GM08714 (cell line): ENCODE data around the gene CTNNBL1.
"Not testable (repeated sequence)": the region's sequence is repeated elsewhere in the genome, so short reads cannot be mapped to it uniquely, and the experiment has no call there.

Experiments
- H3K4me3 ChIP-seq: fragments of 200-500 bp; sonication (Bioruptor generic); 2 replicates; pipeline ENCODE4 v1.5.1; 2014; ENCODE audit warnings: mild to moderate bottlenecking, low read length, inconsistent platforms
- ZNF274 ChIP-seq: IDR thresholded peaks from 2 replicates; pipeline ENCODE4 v1.6.1; 2012; ENCODE audit warnings: mild to moderate bottlenecking, low read depth, low read length

Gene CTNNBL1

DNA sequence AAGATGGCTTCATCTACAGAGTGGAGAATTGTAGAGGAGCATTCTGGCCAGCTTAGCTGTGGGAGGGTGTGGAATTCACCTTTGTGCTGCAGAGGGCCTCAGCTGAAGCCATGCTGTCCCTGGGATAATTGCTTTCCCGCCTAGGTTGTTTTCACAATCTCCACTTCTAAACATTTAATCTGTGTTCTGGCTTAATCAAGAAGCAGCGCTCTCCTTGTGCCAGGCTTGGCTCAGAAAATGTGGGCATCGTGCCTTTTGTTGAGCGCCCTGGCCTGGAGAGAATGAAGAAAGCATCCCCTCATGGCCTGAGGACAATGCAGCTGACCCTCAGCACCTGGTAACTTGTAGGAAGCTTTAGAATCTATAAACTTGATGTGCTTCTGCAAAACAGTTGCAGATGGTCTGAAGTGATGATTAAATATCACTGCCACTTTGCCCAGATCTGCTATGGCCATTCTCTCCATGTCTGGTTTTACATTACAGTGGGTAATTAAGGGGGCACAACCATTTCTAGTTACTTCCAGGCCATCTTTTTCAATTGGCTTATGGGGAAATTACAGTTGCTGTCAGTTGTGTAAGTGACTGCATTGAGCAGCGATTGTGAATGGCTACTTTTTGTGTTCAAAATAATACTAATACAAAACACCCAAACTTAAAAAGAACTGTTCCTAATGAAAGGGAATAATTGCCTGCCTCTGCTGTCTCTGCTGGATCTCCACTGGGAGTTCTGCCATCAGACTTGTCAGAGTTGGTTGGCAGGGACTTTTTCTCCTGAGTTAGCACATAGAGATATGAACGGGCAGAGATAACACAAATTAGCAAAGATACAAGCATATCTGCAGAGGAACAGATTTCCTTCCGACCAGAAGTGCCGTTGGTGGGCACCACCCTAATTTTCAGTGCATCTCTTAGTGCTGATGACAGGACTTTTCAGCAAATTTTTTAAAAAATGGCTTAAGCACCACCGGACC lies 18.4 kb downstream of the CTNNBL1 start:
- no peak for TF ChIP-seq ZNF274

GRCh38 chr20:37713396-37713795 lies 19.6 kb downstream of the CTNNBL1 start:
- H3K4me3 ChIP-seq, result no peak overlapping the region

More for the DNA sequence above, 18.4 kb downstream of the CTNNBL1 start:
- no peak overlapping the region for H3K4me3 ChIP-seq

GRCh38 chr20:37714978-37715672 lies 21.3 kb downstream of the CTNNBL1 start:
- H3K4me3 ChIP-seq, result no peak overlapping the region
- no peak for TF ChIP-seq ZNF274

More at GRCh38 chr20:37713396-37713795, 19.6 kb downstream of the CTNNBL1 start:
- no peak for TF ChIP-seq ZNF274

GRCh38 chr20:37721751-37722150 lies 27.9 kb downstream of the CTNNBL1 start:
- no peak for TF ChIP-seq ZNF274
- H3K4me3 ChIP-seq, result no peak overlapping the region

- not testable (repeated sequence) for H3K4me3 ChIP-seq
These were observed 28.5 kb downstream of the CTNNBL1 start for GRCh38 chr20:37722312-37722711.

DNA sequence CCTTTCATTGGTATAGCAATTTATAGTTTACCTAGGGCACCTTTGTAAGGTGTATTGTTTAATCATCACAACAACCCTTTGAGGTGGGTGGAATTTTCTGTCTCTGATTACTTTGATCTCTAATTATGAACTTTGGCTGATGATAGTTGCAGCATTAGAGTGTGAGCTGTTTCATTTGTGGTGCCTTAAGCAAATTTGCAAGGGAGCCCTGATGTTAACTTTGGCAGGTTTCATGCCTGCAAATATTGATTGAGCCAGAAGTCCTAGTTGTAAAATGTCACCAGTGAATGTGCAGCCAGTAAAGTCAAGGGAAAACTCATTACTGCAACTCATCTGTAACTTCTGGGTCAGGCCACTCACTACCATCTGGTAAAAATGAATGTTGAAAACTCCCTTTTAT lies 29.8 kb downstream of the CTNNBL1 start:
- no peak for TF ChIP-seq ZNF274
- no peak overlapping the region for H3K4me3 ChIP-seq

DNA sequence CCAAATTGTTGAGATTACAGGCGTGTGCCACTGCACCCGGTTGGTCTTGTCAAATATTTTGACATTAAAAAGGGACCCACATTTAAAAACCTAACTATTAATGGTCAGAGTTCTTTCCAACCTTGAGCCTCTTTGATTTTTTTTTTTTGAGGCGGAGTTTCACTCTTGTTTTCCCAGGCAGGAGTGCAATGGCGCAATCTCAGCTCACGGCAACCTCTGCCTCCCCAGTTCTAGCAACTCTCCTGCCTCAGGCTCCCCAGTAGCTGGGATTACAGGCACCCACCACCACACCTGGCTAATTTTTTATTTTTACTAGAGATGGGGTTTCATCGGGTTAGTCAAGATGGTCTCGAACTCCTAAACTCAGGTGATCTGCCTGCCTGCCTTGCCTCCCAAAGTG lies 31.3 kb downstream of the CTNNBL1 start:
- no peak for TF ChIP-seq ZNF274
- H3K4me3 ChIP-seq, result no peak overlapping the region

DNA sequence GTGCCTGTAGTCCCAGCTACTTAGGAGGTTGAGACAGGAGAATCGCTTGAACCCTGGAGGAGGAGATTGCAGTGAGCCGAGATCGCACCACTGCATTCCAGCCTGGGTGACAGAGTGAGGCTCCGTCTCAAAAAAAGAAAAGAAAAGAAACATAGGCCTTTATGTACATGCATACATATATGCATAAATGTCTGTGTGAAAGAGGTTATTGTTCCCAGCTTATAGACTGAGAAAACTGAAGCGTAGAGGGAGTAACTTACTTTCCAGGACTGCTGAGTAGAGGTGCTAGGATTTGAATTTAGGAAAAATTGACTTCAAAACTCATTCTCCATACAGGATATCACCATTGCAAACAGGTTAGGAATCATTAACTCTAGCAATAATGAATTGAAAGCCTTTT lies 32.0 kb downstream of the CTNNBL1 start:
- no peak overlapping the region for H3K4me3 ChIP-seq
- TF ChIP-seq ZNF274, result no peak

GRCh38 chr20:37726321-37726720 lies 32.5 kb downstream of the CTNNBL1 start:
- no peak for TF ChIP-seq ZNF274

DNA sequence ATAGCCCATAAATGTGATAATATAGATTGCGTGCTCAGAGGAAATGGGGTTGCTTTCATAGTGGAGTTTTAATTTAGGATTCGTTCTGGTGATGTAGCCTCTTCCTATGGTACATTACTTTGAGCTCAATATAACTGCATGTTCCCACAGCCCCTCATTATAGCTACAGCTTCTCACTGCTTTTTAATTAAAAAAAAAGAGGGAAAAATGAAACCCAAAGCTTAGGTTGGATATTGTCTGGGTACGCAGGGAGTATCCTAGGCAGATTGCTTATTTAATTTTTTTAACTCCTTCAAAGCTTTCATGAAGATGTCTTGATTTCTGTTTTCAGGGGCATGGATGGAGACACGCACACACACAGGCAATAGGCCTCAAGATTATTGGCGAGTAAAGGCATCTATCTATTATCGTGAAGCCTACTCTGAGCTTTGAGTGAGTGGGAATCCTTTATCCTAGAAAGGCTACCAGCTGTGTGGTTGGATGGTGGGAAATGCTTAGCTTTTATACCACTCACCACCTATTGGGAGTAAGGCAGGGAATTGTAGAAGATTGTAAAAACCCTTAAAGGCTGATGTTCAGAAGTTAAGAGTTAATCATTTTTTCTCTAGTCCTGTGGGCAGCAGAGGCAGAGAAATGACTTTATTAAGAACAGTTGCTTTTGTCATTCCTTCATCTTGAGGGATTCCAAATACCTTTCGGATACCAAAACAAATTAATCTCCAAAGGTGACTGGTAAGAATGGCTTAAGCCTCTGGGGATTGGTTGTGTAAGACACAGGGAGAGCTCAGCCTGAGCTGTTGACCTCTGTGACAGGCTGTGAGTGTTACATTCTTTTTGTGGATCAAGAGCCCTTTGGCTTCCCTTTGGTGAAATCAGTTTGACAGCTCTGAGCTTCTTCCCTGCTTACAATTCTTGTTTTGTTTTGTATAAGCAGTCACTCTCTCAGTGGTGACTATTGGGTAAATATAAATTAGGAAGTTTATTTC lies 33.4 kb downstream of the CTNNBL1 start:
- H3K4me3 ChIP-seq, result no peak overlapping the region
- no peak for TF ChIP-seq ZNF274

More at GRCh38 chr20:37726321-37726720, 32.5 kb downstream of the CTNNBL1 start:
- H3K4me3 ChIP-seq, result no peak overlapping the region

DNA sequence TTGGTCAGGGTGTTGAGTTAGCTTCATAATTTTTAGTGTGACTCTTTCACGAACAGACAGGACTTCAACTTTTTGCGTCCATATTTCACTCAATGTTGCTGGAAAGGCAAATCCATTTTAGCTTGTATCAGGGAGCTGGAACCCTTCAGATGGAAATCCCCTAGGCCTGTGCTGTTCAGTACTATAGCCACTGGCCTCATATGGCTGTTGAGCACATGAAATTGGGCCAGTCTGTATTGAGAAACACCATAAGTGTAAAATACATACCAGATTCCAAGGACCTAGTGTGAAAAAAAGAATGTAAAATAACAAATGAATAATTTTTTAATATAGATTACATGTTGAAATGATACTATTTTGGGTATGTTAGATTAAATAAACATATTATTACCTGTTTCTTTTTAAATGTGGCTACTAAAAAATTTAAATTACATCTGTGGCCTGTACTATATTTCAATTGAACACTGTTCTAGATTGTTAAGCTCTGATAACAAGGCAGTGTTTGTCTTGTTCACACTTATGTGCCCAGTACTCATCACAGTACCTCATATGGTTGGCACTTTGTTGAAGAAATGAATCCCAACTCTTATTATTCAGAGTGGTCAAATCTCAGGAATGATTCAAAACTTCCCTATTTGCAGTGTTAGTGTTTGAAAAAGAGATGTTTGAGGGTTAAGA lies 34.3 kb downstream of the CTNNBL1 start:
- TF ChIP-seq ZNF274, result no peak
- H3K4me3 ChIP-seq, result no peak overlapping the region

DNA sequence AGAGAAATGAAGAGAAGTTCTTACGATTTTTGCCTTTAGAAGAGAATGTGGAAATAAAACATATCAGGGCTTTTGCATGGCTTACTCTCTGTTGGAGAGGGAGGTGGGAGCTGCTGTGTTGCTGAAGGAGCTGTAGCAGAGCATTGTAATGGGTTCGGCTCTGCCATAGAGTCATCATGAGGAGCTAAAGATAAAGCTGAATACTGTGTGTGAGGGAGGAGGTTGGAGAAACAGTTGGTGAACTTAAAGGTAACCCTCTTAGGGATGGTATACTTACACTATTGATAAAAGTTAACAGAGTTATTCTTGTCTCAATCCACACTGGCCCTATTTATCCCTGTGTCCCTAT lies 34.8 kb downstream of the CTNNBL1 start:
- no peak for TF ChIP-seq ZNF274
- no peak overlapping the region for H3K4me3 ChIP-seq

DNA sequence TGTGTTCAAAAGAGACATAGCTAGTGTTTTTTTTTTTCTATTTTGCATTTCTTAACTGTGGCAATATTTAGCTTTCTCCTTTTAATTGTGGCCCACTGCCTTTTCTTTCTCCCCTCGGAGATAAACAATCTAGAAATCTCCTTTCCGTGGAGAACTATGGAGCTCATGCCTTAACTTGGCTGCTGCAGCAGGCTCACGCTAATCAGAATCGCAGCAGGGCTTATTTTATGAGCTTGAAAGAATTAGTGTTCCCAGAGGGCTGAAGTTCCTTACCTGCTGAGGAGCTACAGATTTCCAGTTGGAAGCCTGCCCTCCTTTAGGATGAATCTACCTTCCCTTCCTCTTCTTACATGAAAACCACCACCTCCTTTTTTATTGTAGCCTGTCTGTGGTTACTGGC lies 35.6 kb downstream of the CTNNBL1 start:
- H3K4me3 ChIP-seq, result no peak overlapping the region
- no peak for TF ChIP-seq ZNF274
